K562 (cell line): ENCODE results near the gene PCED1B. TPM values are rescaled to one million over a fixed set of nuclear protein-coding genes. Genes with fewer than 3 reads are reported as not detected.

Experiments used
- ATAC-seq: fragments of 200-7000 bp; cut with Tn5 transposase; 3 replicates; pipeline ENCODE4 v1.9.1; 2020; ENCODE audit warnings: moderate library complexity
- BruUV-seq: library from RNA; stranded (reverse); fragments of 400-500 nt; replicated peaks from 2 replicates; lab custom pipeline; 2021; lab: Mats Ljungman, UMichigan
- CTCF ChIA-PET: fragments of 300-600 bp; formaldehyde crosslinking; extraction: SDS; loops from one replicate; lab custom pipeline; 2021; ENCODE audit warnings: low intra/inter-chr PET ratio; lab: Yijun Ruan, JAX
- POLR2A ChIA-PET: fragments of 300-600, 350-650 bp; sonication (Branson Sonifier 250); formaldehyde crosslinking; extraction: SDS; loops from one replicate; lab custom pipeline; 2021; ENCODE audit warnings: antibody characterized with exemption, inconsistent platforms; lab: Yijun Ruan, JAX
- DNase-seq, 4 experiments: peaks; one replicate each; pipeline versions ENCODE4 v3.0.0 to v3.0.0-alpha.2; 2011 to 2018; ENCODE audit warnings: low spot score in 3 of 4, mixed read lengths in 3 of 4; ENCODE audit errors: extremely low read depth in 1 of 4
- FAIRE-seq: peaks from 2 replicates; lab custom pipeline; 2011; peaks lifted over from hg19 to GRCh38; lab: Jason Lieb, UNC
- H2AFZ ChIP-seq: 2 replicates; pipeline ENCODE4 v1.6.0; 2011; ENCODE audit warnings: low read depth, low read length, control low read depth, inconsistent platforms
- H3K27ac ChIP-seq: fragments of 200-600 bp; 3 replicates; pipeline ENCODE4 v1.8.0; 2011; ENCODE audit warnings: low read depth, mild to moderate bottlenecking, control low read depth, inconsistent platforms, low read length, moderate library complexity, mixed read lengths; ENCODE audit errors: extremely low read depth
- H3K27me3 ChIP-seq, 2 experiments: fragments of 300-600 bp in 1 of 2; 2 replicates in 1 of 2; 3 replicates in 1 of 2; pipeline versions ENCODE4 v1.6.0 to v1.8.0; 2011; ENCODE audit warnings: inconsistent platforms in 2 of 2, low read length in 2 of 2, mild to moderate bottlenecking in 1 of 2, mixed read lengths in 1 of 2, moderate library complexity in 1 of 2; ENCODE audit not compliant: control insufficient read depth in 2 of 2, insufficient read depth in 2 of 2
- H3K36me3 ChIP-seq: fragments of 300-600 bp; 3 replicates; pipeline ENCODE4 v1.8.0; 2011; ENCODE audit warnings: mild to moderate bottlenecking, low read length, inconsistent platforms; ENCODE audit not compliant: control insufficient read depth, insufficient read depth
- H3K4me1 ChIP-seq, 2 experiments: fragments of 200-600 bp in 1 of 2; replicated peaks in 1 of 2; 2 replicates in 1 of 2; 3 replicates in 1 of 2; pipeline versions ENCODE4 v1.5.1 to v1.8.0; 2011; ENCODE audit warnings: inconsistent platforms in 2 of 2, low read length in 2 of 2, mild to moderate bottlenecking in 1 of 2, mixed read lengths in 1 of 2, moderate library complexity in 1 of 2; ENCODE audit not compliant: control insufficient read depth in 2 of 2, insufficient read depth in 2 of 2
- H3K4me2 ChIP-seq: 2 replicates; pipeline ENCODE4 v1.6.1; 2011; ENCODE audit warnings: low read length, control low read depth, inconsistent platforms, mixed read lengths; ENCODE audit not compliant: insufficient read depth
- H3K4me3 ChIP-seq: fragments of 200-600 bp; sonication (generic), shearing (Covaris generic); 2 replicates; pipeline ENCODE4 v1.5.1; 2016; ENCODE audit warnings: control low read depth, inconsistent platforms
- H3K79me2 ChIP-seq: fragments of 200-600 bp; 3 replicates; pipeline ENCODE4 v1.8.0; 2011; ENCODE audit warnings: low read length, inconsistent platforms; ENCODE audit not compliant: control insufficient read depth, insufficient read depth
- H3K9ac ChIP-seq, 2 experiments: 2 replicates each; pipeline versions ENCODE4 v1.6.0 to v1.6.1; 2011; ENCODE audit warnings: low read depth in 2 of 2, low read length in 2 of 2, control low read depth in 1 of 2, inconsistent platforms in 1 of 2, mild to moderate bottlenecking in 1 of 2, mixed read lengths in 1 of 2; ENCODE audit not compliant: insufficient read depth in 1 of 2
- H3K9me1 ChIP-seq: one replicate; pipeline ENCODE4 v1.6.0; 2011; ENCODE audit warnings: inconsistent platforms, mild to moderate bottlenecking, low read length, moderate library complexity; ENCODE audit not compliant: control insufficient read depth, insufficient read depth
- H3K9me3 ChIP-seq: replicated peaks from 2 replicates; pipeline ENCODE4 v1.5.1; 2011; ENCODE audit warnings: low read depth, low read length, inconsistent platforms; ENCODE audit not compliant: control insufficient read depth, insufficient read depth
- H4K20me1 ChIP-seq: replicated peaks from 2 replicates; pipeline ENCODE4 v1.6.1; 2011; ENCODE audit warnings: low read length, inconsistent platforms, mixed read lengths; ENCODE audit not compliant: control insufficient read depth, insufficient read depth
- GTF3C2 ChIP-seq: IDR thresholded peaks from 3 replicates; pipeline ENCODE4 v1.6.1; 2011; ENCODE audit warnings: borderline replicate concordance, mild to moderate bottlenecking, moderate library complexity; ENCODE audit not compliant: insufficient read length; ENCODE audit errors: extremely low read depth
- WGBS: fragments of 100-300 bp; shearing (Covaris generic); methylation state at CpG from one replicate; pipeline ENCODE4 v1.1.6; 2016; ENCODE audit warnings: low coverage, mixed read lengths; ENCODE audit not compliant: insufficient coverage; ENCODE audit errors: missing lambda C conversion rate; 5-methylcytosine and 5-hydroxymethylcytosine counted together
- in situ Hi-C: fragments of 300-500 bp; cut with MboI; formaldehyde crosslinking; loops from 4 replicates; pipeline ENCODE4 v1.15.0; 2018; ENCODE audit warnings: inconsistent platforms, mixed read lengths
- intact Hi-C: fragments of 100-400 bp; cut with micrococcal nuclease; formaldehyde crosslinking; loops from 2 replicates; pipeline ENCODE4 v1.14.2; 2022
- polyA plus RNA-seq, 8 experiments: library from polyadenylated mRNA; depleted of rRNA in 4 of 8; stranded (reverse) in 5 of 8; unstranded in 3 of 8; fragments of >200 nt; fragmentation: Nextera tagmentation in 2 of 8; fragmentation: Illumina TruSeq in 1 of 8; extraction: Ambion mirVana in 2 of 8; extraction: Trizol in 1 of 8; gene quantifications; 2 replicates each; pipeline versions ENCODE4 v1.2.1 to v1.2.3, GENCODE V29; 2011 to 2014; ENCODE audit warnings: inconsistent platforms in 1 of 8, missing spikeins in 1 of 8
- total RNA-seq, 7 experiments: library from RNA; depleted of rRNA in 6 of 7; stranded (reverse); fragments of >200 nt in 6 of 7; fragmentation: Illumina TruSeq in 2 of 7; extraction: Trizol in 2 of 7; gene quantifications; 2 replicates each; pipeline versions ENCODE4 v1.2.1 to v1.2.3, GENCODE V29; 2011 to 2021; ENCODE audit warnings: low replicate concordance in 1 of 7
- TF ChIP-seq, protein P1 (sequence below): fragments of 450-650 bp; IDR thresholded peaks from 2 replicates; pipeline ENCODE4 v1.6.1; 2018; ENCODE audit not compliant: partially characterized antibody

Gene PCED1B
- total and polyA plus RNA-seq, 9 of the 15 experiments (the other 6 are each of a cell fraction or from before 2014, with no cell fraction given), result 1.2 to 9.3 (median 2.5) TPM

DNA sequence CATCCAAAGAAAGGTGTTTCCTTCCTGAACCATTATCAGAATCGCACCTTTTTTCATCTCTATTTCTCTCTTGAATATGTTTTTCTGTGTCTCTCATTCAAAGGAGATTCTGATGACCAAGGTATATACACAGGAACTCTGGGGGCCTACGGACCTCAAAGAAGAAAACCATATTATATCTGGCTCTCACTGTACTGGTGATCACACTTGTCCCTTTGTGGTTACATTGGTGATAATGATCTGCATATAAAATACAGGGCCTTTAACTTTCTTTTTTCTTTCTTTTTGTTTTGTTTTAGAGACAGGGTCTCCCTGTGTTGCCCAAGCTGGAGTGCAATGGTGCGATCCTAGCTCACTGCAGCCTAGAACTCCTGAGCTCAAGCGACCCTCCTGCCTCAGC is 185.5 kb downstream of the PCED1B start:
- ChIA-PET CTCF (no interaction called here), POLR2A (interaction anchor here (0.7 to 1.3 kb wide), 2 partner anchors 8 to 142 kb away, joined by 3 to 6 read pairs; no protein-coding TSS in a partner anchor)
- BruUV-seq, result no TSS peak

More for the DNA sequence above, 185.5 kb downstream of the PCED1B start:
- Histone ChIP-seq H3K79me2 (no peaks in the 10 kb centered on the region), H3K9ac (no peak overlapping the region), H3K27ac (no peak overlapping the region), H3K4me3 (no peak overlapping the region), H3K9me1 (no peaks in the 10 kb centered on the region), H3K27me3 (no peaks in the 10 kb centered on the region), H3K4me2 (no peak overlapping the region), H3K9me3 (no peaks in the 10 kb centered on the region), H3K36me3 (no peaks in the 10 kb centered on the region), H2AFZ (peak overlapping the region; percentile 62), H3K4me1 (peaks cover 0 to 14% of the 10 kb centered on the region in 2 experiments; a peak in 4 of 5 replicates), H4K20me1 (no peaks in the 10 kb centered on the region)
- DNase-seq (no peak), FAIRE-seq (no peak), ATAC-seq (no peak)
- TF ChIP-seq, protein P1, sequence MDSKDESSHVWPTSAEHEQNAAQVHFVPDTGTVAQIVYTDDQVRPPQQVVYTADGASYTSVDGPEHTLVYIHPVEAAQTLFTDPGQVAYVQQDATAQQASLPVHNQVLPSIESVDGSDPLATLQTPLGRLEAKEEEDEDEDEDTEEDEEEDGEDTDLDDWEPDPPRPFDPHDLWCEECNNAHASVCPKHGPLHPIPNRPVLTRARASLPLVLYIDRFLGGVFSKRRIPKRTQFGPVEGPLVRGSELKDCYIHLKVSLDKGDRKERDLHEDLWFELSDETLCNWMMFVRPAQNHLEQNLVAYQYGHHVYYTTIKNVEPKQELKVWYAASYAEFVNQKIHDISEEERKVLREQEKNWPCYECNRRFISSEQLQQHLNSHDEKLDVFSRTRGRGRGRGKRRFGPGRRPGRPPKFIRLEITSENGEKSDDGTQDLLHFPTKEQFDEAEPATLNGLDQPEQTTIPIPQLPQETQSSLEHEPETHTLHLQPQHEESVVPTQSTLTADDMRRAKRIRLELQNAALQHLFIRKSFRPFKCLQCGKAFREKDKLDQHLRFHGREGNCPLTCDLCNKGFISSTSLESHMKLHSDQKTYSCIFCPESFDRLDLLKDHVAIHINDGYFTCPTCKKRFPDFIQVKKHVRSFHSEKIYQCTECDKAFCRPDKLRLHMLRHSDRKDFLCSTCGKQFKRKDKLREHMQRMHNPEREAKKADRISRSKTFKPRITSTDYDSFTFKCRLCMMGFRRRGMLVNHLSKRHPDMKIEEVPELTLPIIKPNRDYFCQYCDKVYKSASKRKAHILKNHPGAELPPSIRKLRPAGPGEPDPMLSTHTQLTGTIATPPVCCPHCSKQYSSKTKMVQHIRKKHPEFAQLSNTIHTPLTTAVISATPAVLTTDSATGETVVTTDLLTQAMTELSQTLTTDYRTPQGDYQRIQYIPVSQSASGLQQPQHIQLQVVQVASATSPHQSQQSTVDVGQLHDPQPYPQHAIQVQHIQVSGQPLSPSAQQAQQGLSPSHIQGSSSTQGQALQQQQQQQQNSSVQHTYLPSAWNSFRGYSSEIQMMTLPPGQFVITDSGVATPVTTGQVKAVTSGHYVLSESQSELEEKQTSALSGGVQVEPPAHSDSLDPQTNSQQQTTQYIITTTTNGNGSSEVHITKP, result peak; percentile 52
- no peak for TF ChIP-seq GTF3C2
- in situ Hi-C loops (no loop called here), intact Hi-C loops (no loop called here)
- 59% methylated on average over 4 of the region's 4 CpGs for WGBS
